Mucosa of descending colon (tissue), 3 donors: ENCODE results near the gene CREB5. TPM values are rescaled to one million over a fixed set of nuclear protein-coding genes. Genes with fewer than 3 reads are reported as not detected.

Experiments used
- ATAC-seq: fragments of 200-7000 bp; cut with Tn5 transposase; one replicate; pipeline ENCODE4 v1.9.1; 2020; ENCODE audit warnings: mild to moderate bottlenecking, moderate library complexity
- DNase-seq, 3 donors: peaks; one replicate each; pipeline ENCODE4 v3.0.0-alpha.2; 2020
- H3K36me3 ChIP-seq: fragments of 200-600 bp; one replicate; pipeline ENCODE4 v1.8.0; 2021; ENCODE audit warnings: low read depth, mild to moderate bottlenecking
- H3K4me1 ChIP-seq: fragments of 200-600 bp; one replicate; pipeline ENCODE4 v1.8.0; 2021; ENCODE audit warnings: low read depth, mild to moderate bottlenecking
- H3K4me3 ChIP-seq: fragments of 200-600 bp; one replicate; pipeline ENCODE4 v1.8.0; 2021; ENCODE audit warnings: mild to moderate bottlenecking
- H3K9me3 ChIP-seq: fragments of 200-600 bp; one replicate; pipeline ENCODE4 v1.8.0; 2021; ENCODE audit warnings: mild to moderate bottlenecking
- CTCF ChIP-seq: fragments of 200-600 bp; IDR thresholded peaks from one replicate; pipeline ENCODE4 v1.8.0; 2022; ENCODE audit warnings: antibody characterized with exemption, mild to moderate bottlenecking
- intact Hi-C, 2 donors: fragments of 100-400 bp; cut with DNase I in 1 of 2; cut with micrococcal nuclease in 1 of 2; formaldehyde crosslinking; loops; one replicate each; pipeline versions ENCODE4 v1.11.0 to v1.11.1; 2022; cut with DNase I, micrococcal nuclease
- total RNA-seq, 3 donors: library from RNA; stranded (reverse); fragmentation: NEBNext Ultra II Directional in 2 of 3; extraction: Animal tissue kit (Norgen Biotek cat#: 25700) in 2 of 3; gene quantifications; one replicate each; pipeline versions ENCODE4 v1.2.1 to v1.2.4, GENCODE V29; 2021 to 2023
- donor health status: DM: no; HTN: no; CAD: no; lungs with moderate emphysema.
- donor health status: DM: no; HTN: no; CAD: no.
- donor health status: DM: no; HTN: yes; CAD: no.

The CREB5 gene
- total RNA-seq, 3 donors from 2014 or later = 0.61 to 5.4 (median 1.9) TPM

- no peak overlapping the region for H3K4me3 ChIP-seq
- ATAC-seq (no peak), DNase-seq (no peak)
- intact Hi-C loops = no loop called here
- no peaks in the 10 kb centered on the region for H3K9me3 ChIP-seq
- no peak for TF ChIP-seq CTCF
- no peaks in the 10 kb centered on the region for H3K4me1 ChIP-seq
- H3K36me3 ChIP-seq = no peaks in the 10 kb centered on the region
Measured at GRCh38 chr7:28703037-28703765, 290.9 kb downstream of the CREB5 start.

- TF ChIP-seq CTCF = no peak
- Histone ChIP-seq H3K4me1 (no peaks in the 10 kb centered on the region), H3K36me3 (no peaks in the 10 kb centered on the region), H3K9me3 (no peaks in the 10 kb centered on the region), H3K4me3 (no peak overlapping the region)
- intact Hi-C loops = no loop called here
- no peak for DNase-seq
- no peak for ATAC-seq
Measured at GRCh38 chr7:28704706-28705105, 292.4 kb downstream of the CREB5 start.

DNA sequence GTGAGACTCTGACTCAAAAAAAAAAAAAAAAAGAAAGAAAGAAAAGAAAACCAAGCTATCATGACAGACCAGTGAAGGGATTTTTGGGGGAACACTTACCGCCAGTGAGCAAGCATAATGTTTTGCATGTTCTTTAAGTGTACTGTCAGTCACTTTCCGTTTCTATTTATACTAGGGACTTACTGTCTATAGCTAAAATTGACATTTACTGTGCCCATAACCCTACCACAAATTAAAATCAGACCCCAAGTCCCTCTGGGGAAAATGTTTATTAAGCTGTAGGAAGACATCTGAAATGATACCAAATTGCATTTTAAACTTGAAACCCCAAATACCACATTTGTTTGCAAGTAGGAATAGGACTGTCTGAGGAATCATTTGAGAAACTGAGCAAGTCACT lies 293.0 kb downstream of the CREB5 start:
- ATAC-seq = no peak
- Histone ChIP-seq H3K4me1 (no peaks in the 10 kb centered on the region), H3K4me3 (no peak overlapping the region), H3K9me3 (no peaks in the 10 kb centered on the region), H3K36me3 (no peaks in the 10 kb centered on the region)
- no peak for TF ChIP-seq CTCF
- DNase-seq = no peak
- intact Hi-C loops = no loop called here

GRCh38 chr7:28706584-28706983 lies 294.3 kb downstream of the CREB5 start:
- intact Hi-C loops = no loop called here

DNA sequence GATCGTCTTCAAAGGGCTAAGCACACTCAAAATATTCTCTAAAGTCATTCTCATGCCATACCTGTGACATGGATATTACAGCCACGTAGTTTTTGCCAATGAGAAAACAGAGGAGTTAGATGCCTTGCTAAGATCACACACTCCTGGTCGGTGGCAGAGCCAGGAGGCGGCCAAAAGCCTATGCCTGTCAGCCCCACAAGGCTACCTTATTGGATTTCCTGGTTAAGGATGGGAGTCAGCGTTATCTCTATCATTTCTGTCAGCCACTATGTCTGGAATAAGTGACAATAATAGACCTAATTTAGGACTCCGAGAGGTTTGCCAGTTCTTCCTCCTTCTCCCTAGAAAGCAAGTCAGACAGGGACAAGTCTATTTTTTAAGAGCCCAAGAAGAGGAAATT lies 295.0 kb downstream of the CREB5 start:
- no peak overlapping the region for H3K4me3 ChIP-seq
- intact Hi-C loops = no loop called here
- TF ChIP-seq CTCF = no peak
- no peaks in the 10 kb centered on the region for H3K4me1 ChIP-seq
- no peaks in the 10 kb centered on the region for H3K9me3 ChIP-seq
- no peak for ATAC-seq
- H3K36me3 ChIP-seq = no peaks in the 10 kb centered on the region
- DNase-seq = no peak

More at GRCh38 chr7:28706584-28706983, 294.3 kb downstream of the CREB5 start:
- DNase-seq (no peak), ATAC-seq (no peak)
- H3K36me3 ChIP-seq = no peaks in the 10 kb centered on the region
- H3K4me3 ChIP-seq = no peak overlapping the region
- no peaks in the 10 kb centered on the region for H3K4me1 ChIP-seq
- no peaks in the 10 kb centered on the region for H3K9me3 ChIP-seq
- no peak for TF ChIP-seq CTCF
